ENCODE measurements around the gene IGLL5.

Gene IGLL5

GRCh38 chr22:22935546-22936157 lies 48.0 kb downstream of the IGLL5 start:
- DNase-seq (ENCODE audit: low read depth): no peak
- no peak for TF ChIP-seq CTCF (IDR thresholded peaks at IDR 0.05; ENCODE audit: control insufficient read depth, extremely low read depth, insufficient read depth)
- H3K4me3 ChIP-seq (ENCODE audit: low read depth, low read length): no peak overlapping the region

- DNase-seq (ENCODE audit: low read depth): no peak
- no peak for TF ChIP-seq CTCF (IDR thresholded peaks at IDR 0.05; ENCODE audit: control insufficient read depth, extremely low read depth, insufficient read depth)
- H3K4me3 ChIP-seq (ENCODE audit: low read depth, low read length): no peak overlapping the region
Observed at GRCh38 chr22:22936180-22936914, 48.7 kb downstream of the IGLL5 start.

- TF ChIP-seq CTCF (IDR thresholded peaks at IDR 0.05; ENCODE audit: control insufficient read depth, extremely low read depth, insufficient read depth): no peak
- H3K4me3 ChIP-seq (ENCODE audit: low read depth, low read length): no peak overlapping the region
- DNase-seq (ENCODE audit: low read depth): no peak
Observed at GRCh38 chr22:22936915-22937656, 49.5 kb downstream of the IGLL5 start.

- H3K4me3 ChIP-seq (ENCODE audit: low read depth, low read length): no peak overlapping the region
- no peak for DNase-seq (ENCODE audit: low read depth)
- TF ChIP-seq CTCF (IDR thresholded peaks at IDR 0.05; ENCODE audit: control insufficient read depth, extremely low read depth, insufficient read depth): no peak
Observed at GRCh38 chr22:22937894-22938480, 50.4 kb downstream of the IGLL5 start.

GRCh38 chr22:22938672-22939587 lies 51.3 kb downstream of the IGLL5 start:
- no peak overlapping the region for H3K4me3 ChIP-seq (ENCODE audit: low read depth, low read length)
- DNase-seq (ENCODE audit: low read depth): no peak
- no peak for TF ChIP-seq CTCF (IDR thresholded peaks at IDR 0.05; ENCODE audit: control insufficient read depth, extremely low read depth, insufficient read depth)
